HG02943 (cell line): ENCODE results near the gene SYNCRIP.
A peak's percentile ranks its signal among the peaks of the same experiment; 100 is the strongest.
"Not testable (repeated sequence)": the region's sequence is repeated elsewhere in the genome, so short reads cannot be mapped to it uniquely, and the experiment has no call there.

Source experiments
- ATAC-seq: cut with Tn5 transposase; IDR thresholded peaks from one replicate; pipeline ENCODE4 v1.9.1; 2021; ENCODE audit warnings: mild to moderate bottlenecking, low read depth, moderate library complexity; ENCODE audit not compliant: unreplicated experiment

The SYNCRIP gene

DNA sequence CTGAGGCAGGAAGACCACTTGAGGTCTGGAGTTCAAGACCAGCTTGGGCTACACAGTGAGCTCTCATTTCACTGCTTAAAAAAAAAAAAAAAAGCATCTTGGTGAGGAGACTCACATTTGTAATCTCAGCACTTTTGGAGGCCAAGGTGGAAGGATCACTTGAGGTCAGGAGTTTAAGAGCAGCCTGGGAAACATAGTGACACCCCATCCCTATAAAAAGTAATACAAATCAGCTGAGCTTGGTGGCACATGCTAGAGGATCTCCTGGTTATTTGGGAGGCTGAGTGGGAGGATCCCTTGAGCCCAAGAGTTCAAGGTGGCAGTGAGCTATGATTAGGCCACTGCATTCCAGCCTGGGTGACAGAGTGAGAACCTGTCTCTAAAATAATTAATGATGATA lies 29.4 kb upstream of the SYNCRIP start:
- no peak for ATAC-seq

DNA sequence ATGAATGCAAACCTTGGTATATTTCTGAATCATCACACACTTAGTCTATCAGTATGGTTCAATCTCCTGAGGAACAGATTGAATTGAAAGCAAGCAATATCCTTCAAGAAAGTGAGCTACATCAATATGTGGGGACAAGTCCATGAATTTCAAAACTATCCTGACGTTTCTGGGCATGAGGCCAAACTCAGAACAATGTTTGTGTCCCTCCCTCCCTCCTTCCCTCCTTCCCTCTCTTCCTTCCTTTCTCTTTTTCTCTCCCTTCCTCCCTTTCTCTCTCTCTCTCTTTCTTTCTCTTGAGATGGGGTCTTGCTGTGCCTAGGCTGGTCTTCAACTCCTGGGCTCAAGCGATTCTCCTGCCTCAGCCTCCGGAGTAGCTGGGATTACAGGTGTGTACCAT lies 27.9 kb upstream of the SYNCRIP start:
- ATAC-seq = no peak

DNA sequence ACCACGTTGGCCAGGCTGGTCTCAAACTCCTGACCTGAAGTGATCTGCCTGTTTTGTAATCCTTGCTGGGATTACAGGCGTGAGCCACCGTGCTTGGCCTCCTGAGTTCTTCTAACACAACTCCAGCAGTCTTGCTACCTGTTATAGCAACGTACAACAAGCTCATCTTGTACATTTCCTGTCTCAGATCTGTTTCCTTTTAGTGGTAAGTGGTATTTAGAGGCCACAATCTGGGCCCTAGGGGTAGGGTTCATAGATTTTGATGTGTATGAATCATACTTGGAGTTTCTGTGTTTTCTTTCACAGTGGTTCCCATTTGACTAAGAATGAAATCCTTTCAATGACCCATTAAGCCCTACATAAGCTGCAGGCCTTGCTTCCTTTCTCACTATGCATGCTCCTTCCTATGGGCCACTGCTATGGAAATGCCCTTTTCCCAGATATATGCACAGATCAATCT lies 27.1 kb upstream of the SYNCRIP start:
- peak; percentile 93 for ATAC-seq

DNA sequence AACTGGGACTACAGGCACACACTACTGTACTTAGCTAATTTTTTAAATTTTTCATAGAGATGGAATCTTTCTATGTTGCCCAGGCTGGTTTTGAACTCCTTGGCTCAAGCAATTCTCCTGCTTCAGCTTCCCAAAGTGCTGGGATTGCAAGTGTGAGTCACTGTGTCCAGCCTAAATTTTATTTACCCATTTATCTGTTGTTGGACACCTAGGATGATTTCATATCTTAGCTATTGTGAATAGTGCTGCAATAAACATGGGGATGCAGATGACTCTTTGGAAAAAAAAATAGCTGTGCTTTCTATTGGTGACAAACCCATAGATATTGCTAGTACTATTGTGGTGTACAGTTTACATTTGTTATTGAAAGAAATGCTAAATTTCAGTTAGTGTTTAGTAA lies 19.6 kb upstream of the SYNCRIP start:
- no peak for ATAC-seq

DNA sequence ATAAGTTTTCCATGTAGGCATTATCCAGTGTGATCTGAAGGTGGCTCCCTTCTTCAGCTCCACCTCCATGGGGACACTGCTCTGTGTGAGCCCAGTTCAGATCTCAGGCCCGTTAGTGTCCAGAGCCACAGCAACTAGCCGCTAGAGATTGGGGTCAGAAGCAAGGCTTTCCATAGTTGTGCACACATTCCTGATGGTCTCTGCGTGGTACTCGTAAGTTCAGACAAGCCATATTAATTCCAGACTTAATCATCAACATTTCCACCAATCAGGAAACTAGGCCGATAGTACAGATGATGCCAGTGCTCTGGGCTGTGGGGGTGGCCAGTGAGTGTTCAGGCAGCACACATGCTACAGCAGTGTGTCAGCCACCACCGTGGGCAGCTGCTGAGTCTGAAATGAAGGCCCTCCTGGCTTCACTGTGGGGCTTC lies 17.5 kb upstream of the SYNCRIP start:
- no peak for ATAC-seq

DNA sequence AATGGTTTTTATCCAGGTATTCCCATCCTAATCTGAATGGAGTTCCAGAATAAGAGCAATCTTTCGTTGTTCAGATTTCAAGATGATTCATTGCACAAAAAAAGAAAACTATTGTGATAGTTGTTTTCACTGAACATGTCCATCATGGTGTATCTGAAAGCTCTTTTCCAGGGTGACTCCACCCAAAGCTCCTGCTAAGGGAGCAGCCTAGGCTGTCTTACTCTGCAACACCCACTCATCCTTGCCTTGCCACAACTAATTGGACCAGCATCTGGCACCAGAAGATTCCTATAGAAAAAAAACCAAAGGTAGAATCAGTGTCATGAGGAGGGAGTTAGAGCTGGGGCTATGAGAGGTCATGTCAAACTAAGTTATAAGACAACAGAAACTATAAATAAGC lies 7.9 kb upstream of the SYNCRIP start:
- ATAC-seq = no peak

DNA sequence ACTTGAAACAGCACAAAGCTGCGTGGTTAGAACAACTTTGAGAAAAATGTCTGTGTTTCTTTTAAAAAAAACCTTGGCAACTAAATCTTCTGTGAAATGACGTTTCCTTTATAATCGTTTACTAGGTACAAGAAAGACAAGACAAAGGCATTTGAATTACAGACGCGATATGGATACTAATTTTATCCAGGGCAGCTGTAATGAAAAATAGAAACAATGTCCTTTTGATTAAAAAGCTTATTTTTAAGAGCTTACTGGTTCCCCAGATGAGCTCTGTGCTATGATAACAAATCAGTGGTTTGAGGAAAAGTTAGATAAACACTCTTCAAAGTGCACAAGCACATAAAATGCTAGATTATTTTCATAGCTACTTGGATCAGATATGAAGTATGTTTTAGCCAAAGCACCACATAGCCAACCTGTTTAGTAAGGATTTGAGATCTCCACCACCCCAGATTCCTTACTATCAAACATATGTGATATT lies 1.6 kb upstream of the SYNCRIP start:
- no peak for ATAC-seq

DNA sequence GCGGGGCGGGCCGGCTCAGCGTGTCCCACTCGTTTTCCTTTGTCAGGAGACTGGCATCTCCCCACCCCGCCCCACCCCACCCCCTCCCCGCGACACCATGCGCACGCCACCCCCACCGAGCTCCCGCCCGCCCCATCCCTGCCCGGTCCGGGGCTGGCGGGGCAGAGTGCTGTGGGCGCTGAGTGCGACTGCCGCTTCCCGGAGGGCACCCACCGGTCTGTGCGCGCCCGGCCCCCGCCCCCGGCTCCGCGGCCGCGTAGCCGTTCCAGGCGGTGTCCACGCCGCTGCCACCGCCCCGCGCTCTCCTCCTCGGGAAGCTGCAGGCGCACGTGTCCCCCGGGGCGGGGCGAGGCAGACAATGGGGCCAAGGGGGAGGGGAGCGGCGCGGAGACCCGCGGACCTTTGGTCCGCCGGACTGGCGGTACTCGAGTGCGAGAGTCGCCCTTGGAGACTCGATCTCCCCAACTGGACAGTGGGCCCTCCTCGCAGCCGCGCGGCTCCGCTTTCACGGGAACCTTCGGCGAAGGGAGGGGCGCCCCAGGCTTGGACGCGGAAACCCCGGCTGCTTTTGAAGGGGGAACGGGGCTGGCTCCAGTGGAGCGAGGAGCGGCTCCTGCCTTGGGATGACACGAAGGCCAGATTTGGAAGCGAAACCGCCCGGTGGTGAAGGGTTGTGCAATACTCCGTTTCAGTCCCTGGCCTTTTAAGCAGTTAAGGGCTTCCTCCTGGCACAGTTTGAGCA lies 1.0 kb upstream of the SYNCRIP start:
- ATAC-seq = peak; percentile 55

DNA sequence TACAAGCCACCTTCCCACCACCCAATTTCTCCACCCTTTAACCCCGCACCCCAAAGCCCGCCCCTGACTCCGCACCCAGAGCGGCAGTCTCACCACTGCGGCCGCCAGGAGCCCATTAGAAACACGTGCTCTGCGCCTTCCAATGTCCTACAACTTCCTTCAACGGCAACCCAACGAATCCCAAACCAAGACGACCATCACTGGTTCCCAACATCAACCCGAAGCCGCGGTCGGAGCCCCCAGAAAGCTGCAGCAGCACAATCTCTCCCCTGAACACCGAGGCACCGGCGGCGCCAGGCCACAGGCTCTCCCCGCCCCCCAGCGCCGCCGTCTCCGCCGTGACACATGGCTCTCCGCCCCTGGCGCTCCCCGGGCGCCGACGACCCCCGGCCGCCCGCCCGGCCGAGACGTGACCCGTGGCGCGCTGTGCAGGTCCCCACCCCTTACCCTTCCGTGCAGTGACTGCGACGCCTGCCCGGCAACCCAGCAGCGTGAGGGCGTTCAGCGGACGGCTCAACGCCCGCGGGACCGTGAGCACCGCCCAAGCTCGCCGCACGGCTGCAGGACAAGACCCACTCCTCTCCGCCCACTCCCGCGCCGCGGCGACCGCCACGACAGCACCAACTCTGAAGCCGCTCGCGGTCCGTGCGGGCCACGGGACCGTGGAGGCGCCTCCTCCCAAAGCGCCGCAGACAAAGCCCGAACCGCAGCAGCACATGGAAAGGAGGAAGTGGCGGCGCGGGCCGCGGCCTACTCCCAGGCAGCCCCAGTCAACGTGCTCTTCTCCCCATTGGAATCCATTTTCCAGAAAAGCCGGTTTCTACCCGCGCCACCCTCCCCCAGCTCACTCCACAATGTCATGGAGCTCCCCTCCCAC lies 551 bp downstream of the SYNCRIP start:
- ATAC-seq = no peak

DNA sequence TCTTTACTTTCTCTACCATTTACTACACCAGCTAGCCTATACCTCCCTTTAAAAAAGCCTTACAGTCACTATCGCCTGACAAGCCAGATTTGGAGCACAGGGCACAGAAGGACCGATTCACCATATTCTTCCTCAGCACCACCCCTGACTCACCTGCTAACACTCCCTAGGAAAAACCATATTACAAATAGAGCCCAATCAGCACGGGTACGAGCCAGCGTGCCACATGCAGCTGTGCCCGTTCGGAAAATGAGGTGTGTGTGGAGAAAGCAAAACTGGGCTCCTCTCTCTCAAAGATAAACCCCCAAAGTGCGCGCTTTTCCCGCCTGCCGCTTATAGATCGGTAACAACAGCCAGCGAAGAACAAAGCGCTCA lies 1.2 kb downstream of the SYNCRIP start:
- ATAC-seq = no peak

DNA sequence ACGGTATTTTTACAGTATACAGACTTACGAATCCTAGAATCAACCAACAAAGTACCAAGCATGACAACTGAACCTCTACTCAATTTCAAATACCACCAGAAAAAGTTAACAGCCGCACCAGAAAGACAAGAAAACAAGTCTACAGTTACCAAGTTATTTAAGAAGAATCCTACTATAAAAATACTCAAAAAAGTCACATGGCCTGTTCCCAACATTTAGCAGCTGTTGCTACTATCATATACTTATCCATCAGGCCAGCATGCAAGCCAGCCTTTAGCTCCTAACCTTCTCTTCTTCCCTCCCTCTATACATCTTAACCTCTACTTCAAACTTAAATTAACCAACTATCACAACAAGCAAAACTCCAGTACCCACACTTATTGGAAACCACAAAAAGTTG lies 1.9 kb downstream of the SYNCRIP start:
- ATAC-seq = no peak

DNA sequence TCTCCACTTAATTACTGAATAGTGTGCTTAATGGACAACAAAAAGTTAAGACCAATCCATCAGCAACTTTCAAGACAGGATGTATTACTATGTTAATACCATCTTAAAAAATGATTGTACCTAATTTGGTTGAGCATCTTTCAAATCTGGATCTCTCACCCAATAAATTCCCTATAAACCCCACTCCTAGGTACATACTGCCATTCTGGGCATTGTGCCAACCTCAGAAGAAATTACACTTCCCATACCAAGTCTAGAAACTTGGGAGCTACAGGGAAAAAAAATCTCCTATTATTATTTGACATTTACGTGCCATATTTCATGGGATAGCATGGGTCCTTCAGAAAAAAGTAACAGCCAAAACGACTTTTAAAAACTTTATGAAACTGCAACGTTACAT lies 5.1 kb downstream of the SYNCRIP start:
- no peak for ATAC-seq

DNA sequence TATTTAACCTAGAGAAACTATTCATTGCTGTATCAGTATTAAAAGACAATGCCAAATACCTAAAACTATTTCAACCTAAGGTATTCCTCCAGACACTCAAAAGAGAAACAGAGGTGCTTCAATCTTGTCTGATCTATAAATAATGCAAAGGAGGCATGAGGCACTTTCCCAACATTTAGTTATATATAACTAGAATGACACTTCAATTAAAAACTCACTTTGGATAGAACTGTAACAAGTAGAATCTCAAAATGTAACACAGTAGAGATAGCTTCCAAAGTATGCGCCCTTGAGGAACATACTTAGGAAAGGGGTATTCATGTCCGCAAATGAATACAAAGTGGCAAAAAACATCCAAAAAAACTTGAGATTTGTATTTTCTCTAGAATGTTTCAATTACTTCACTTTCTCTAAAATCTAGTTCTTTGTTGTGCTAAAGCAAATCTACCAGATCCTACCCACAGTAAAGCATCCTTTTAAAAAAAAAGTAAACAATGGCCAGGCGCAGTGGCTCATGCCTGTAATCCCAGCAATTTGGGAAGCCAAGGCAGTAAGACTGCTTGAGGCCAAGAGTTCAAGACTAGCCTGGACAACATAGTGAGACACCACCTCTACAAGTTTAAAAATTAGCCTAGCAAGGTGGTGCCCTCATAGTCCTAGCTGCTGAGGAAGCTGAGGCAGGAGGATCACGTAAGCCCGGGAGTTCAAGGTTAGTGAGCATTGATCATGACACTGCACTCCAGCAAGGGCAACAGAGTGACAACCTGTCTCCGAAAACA lies 10.3 kb downstream of the SYNCRIP start:
- ATAC-seq = no peak

DNA sequence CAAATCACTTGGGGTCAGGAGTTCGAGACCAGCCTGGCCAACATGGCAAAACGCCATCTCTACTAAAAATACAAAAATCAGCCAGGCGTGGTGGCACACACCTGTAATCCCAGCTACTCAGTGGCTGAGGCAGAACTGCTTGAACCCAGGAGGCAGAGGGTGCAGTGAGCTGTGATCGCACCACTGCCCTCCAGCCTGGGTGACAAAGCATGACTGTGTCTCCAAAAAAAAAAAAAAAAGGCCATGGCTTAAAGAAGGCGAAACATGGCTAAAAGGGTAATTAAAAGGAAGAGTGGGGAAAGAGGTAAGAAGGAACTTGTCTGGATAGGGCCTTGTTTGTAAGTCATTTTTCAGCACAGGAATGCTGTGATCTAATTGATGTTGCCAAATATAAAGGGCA lies 11.6 kb downstream of the SYNCRIP start:
- ATAC-seq = not testable (repeated sequence)

DNA sequence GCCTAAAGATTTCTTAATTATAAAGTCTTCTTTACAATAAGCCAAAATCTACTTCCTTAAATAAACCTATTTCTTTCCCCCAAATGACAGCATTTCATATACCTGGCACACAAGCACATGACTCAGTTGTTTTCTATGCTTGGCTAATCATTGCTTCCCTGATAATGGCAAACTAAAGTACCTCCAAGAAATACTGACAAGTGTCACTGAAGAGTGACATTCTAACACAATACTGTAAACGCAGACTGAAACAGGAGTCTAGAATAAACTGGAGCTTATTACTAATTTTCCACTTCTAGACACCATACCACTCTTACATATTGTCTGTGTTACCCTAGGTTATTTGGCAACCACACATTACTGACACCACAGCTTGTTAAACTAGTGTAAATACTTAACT lies 14.3 kb downstream of the SYNCRIP start:
- no peak for ATAC-seq

DNA sequence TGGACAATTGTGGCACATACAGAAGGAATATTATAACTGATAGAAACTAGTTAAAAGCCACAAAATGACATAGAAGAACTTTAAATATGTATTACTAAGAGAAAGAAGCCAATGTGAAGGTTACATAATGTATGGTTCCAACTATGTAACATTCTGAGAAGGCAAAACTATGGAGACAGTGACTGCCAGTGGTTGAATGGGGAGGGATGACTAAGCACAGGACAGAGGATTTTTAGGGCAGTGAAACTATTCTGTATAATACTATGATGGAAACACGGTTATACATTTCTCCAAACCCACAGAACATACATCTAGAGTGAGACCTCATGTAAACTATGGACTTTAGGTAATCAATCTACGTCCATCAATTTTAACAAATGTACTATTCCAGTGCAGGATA lies 22.4 kb downstream of the SYNCRIP start:
- no peak for ATAC-seq

DNA sequence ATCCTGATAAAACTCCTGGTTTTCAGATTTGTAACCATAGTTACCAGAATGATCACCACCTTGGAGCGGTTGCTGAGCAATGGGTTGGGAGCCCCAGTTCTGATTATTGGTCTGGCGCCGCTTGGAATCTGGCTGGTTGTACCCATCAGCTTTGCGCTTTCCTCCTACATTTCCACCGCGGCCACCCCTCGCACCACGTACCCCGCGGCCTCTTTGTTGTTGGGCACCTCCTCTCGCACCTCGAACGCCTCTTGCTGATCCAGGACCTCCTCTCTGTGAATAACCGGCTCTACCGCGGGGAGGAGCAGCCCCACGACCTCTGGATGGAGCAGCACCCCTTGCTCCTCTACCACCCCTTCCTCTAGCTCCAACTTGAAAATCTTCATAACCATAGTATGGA lies 27.9 kb downstream of the SYNCRIP start:
- ATAC-seq = no peak

DNA sequence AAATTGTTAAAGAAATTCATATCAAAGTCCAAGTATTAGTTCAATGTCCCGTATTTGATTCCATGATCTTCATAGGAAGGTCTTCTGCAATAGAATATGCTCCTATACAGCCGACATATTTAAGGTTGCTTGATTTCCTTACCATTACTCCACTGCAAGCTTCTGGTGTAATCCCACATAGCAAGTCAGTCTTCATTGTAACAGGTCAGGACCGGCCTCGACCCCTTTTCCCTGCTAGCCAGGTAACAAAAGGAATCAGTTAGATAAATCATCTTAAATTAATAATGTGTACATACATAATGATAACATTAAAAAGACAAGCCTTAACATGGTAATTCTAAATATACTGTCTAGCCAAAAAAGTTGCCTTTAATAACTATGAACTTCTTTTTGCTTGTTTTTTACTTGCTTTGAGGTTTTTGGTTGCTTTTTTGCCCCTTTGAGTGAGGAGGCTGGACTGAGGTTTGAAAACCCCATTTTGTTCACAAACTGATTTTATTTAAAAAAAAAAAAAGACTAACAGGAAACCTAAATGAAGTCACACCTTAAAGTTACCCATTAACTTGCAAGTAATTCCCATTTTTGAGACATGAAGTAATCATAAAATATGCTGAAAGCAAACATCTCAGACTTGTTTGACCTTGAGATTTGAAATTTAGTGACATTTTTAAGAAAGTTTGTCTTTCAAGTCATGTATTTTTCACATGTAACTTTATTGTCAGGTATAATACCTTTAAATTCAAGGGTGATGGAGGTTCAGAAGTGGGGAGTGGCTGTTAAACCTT lies 29.8 kb downstream of the SYNCRIP start:
- ATAC-seq = no peak

DNA sequence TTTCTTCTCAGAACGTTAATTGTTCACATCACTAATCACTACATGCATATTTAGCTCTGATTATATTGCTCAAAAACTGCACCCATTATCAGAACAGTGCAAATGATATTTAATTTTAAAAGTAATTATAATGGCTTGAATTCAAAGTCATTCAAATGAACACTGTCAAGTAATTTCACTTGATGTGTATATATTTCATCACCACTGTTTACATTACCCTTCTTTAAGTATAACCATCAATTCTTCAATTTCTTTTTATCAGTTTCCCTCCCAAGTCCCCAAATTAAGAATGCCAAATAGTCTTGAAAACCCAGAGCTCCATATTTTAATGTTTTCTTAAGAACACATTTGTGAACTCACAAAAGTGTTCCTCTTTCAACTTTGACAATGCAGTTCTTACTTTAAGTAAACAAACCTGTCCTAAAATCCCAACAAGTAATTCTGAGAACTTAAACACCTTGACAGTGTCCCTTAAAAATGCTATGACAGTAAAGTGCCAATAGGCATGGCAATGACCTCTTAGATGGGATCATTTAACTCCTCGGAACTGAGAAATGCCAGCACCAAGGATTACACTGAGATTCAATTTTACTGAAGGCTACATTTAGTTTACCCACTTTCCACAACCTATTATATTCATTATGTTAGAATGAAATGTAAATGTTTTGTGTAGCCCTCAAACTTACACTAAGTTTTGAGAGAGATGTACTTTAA lies 32.3 kb downstream of the SYNCRIP start:
- no peak for ATAC-seq

DNA sequence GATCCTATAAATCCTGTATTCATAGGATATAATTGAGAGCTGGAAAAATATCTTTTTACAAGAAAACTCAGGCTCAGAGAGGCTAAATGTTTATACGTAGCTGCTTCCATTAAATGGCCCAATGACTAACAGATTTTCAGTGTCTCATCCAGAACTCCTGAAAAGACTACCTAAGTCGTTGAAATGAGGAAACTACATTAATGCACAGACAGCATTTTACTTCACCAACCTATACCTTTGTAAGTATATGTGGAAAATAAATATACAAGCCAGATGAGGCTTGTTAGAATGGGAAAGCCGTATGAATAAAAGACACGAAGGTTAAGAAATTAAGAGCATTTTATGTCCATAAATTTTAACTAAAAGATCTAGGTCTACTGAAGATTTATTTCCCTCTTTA lies 40.6 kb downstream of the SYNCRIP start:
- no peak for ATAC-seq
